Measurements from ENCODE around the gene TBX1. TPM values are rescaled to one million over a fixed set of nuclear protein-coding genes. Genes with fewer than 3 reads are reported as not detected.

Gene TBX1
- total and polyA plus RNA-seq, 2 of the 8 experiments (the other 6 are each of a cell fraction or from before 2014, with no cell fraction given): 0.28 TPM; not detected in 1

- no peak overlapping the region for H4K8ac ChIP-seq (ENCODE audit: extremely low read depth, insufficient read depth, low read length)
- H3K4me1 ChIP-seq (replicated peaks in 1 of 4; ENCODE audit: control insufficient read depth in 3 of 4, insufficient read depth in 4 of 4, low read length in 3 of 4): peaks cover 0 to 19% (median 7%) of the 10 kb centered on the region in 4 experiments; a peak in 5 of 7 replicates
- H2BK15ac ChIP-seq (ENCODE audit: low read length): no peak overlapping the region
- no peak overlapping the region for H4K91ac ChIP-seq (replicated peaks; ENCODE audit: insufficient read length, low read length)
- H3K9me3 ChIP-seq (ENCODE audit: insufficient read depth in 2 of 2, low read depth in 1 of 2, low read length in 1 of 2): no peaks in the 10 kb centered on the region
- CTCF ChIA-PET (ENCODE audit: partially characterized antibody): interaction anchor here (1.0 to 5.0 kb wide), 8 partner anchors 10 to 207 kb away, joined by 3 to 43 read pairs (median 10); partner anchors contain the start of gene GP1BB
- no peak overlapping the region for H3K27ac ChIP-seq (ENCODE audit: low read depth, low read length)
- H3K23me2 ChIP-seq (ENCODE audit: low read depth, low read length): no peaks in the 10 kb centered on the region
- no peak overlapping the region for H3K56ac ChIP-seq (replicated peaks; ENCODE audit: insufficient read length, low read depth, low read length)
- DNase-seq (ENCODE audit: low read depth in 1 of 2, low spot score in 2 of 2): no peak
- no peak overlapping the region for H2AFZ ChIP-seq (ENCODE audit: low read length)
- WGBS, 2 experiments (ENCODE audit: extremely low coverage in 1 of 2, insufficient coverage in 1 of 2, insufficient read length in 1 of 2, insufficient replicate concordance in 2 of 2, low coverage in 1 of 2, low lambda C conversion rate in 2 of 2, missing lambda C conversion rate in 1 of 2): 87% methylated on average over 7 of the region's 7 CpGs; no CpG with 5 or more reads in 1 of the 2 experiments
- FAIRE-seq: no peak
- no peaks in the 10 kb centered on the region; a peak in 1 of 7 replicates for H3K27me3 ChIP-seq (replicated peaks in 1 of 4; ENCODE audit: control insufficient read depth in 3 of 4, extremely low read depth in 1 of 4, insufficient read depth in 3 of 4, low read length in 3 of 4)
- H3K4ac ChIP-seq (replicated peaks; ENCODE audit: insufficient read length, low read depth, low read length): no peak overlapping the region
- peaks cover 0 to 1% of the 10 kb centered on the region in 2 experiments for H4K20me1 ChIP-seq (replicated peaks in 1 of 2; ENCODE audit: control insufficient read depth in 1 of 2, insufficient read depth in 2 of 2, low read length in 2 of 2)
- POLR2A ChIA-PET (ENCODE audit: partially characterized antibody): interaction anchor here (0.5 to 1.1 kb wide), 2 partner anchors 42 to 357 kb away, joined by 3 read pairs; no protein-coding TSS in a partner anchor
- no peak overlapping the region for H3K18ac ChIP-seq (ENCODE audit: extremely low read depth, low read length)
- no peak overlapping the region for H3K4me3 ChIP-seq (ENCODE audit: extremely low read depth in 1 of 4, insufficient read depth in 2 of 4, low read depth in 3 of 4, low read length in 4 of 4)
- no peak overlapping the region for H3K9ac ChIP-seq (replicated peaks in 1 of 4; ENCODE audit: extremely low read depth in 1 of 4, low read depth in 3 of 4, low read length in 3 of 4)
- no peaks in the 10 kb centered on the region for H3K79me1 ChIP-seq (ENCODE audit: low read depth, low read length)
- H3K79me2 ChIP-seq (ENCODE audit: control insufficient read depth in 1 of 2, insufficient read depth in 2 of 2, low read length in 2 of 2): no peaks in the 10 kb centered on the region
- H3K23ac ChIP-seq (ENCODE audit: insufficient read length): no peak overlapping the region
- H3K36me3 ChIP-seq (ENCODE audit: control insufficient read depth in 2 of 4, insufficient read depth in 4 of 4, low read length in 3 of 4): no peaks in the 10 kb centered on the region
- no peak overlapping the region for H2BK120ac ChIP-seq (replicated peaks; ENCODE audit: low read depth, low read length)
- no peak overlapping the region for H2AK5ac ChIP-seq (ENCODE audit: low read depth, low read length)
- no peak overlapping the region for H3K4me2 ChIP-seq (ENCODE audit: insufficient read depth in 1 of 2, low read depth in 2 of 2, low read length in 2 of 2)
- H3K14ac ChIP-seq (ENCODE audit: insufficient read length): no peak overlapping the region
- H2BK5ac ChIP-seq (ENCODE audit: low read depth, low read length): no peak overlapping the region
- H2BK12ac ChIP-seq (ENCODE audit: low read depth, low read length): no peak overlapping the region
- H4K5ac ChIP-seq (ENCODE audit: insufficient read length, low read depth, low read length): no peak overlapping the region
- no peak overlapping the region for H2BK20ac ChIP-seq (ENCODE audit: low read length)
- TF ChIP-seq SRF (IDR thresholded peaks at IDR 0.05; ENCODE audit: low read depth, low read length): peak; percentile 42; the same call in 1 of the 2 replicates
- no peak for TF ChIP-seq KDM5A (IDR thresholded peaks at IDR 0.05; ENCODE audit: low read length)
Observed at GRCh38 chr22:19741053-19741452, 19.5 kb upstream of the TBX1 start.
